HepG2 (cell line): ENCODE results near the gene CLPTM1L.
"Not testable (repeated sequence)": the region's sequence is repeated elsewhere in the genome, so short reads cannot be mapped to it uniquely, and the experiment has no call there.

Experiments used
- CTCF ChIP-seq: sonication (generic); formaldehyde crosslinking; IDR thresholded peaks from 2 replicates; pipeline ENCODE4 v1.5.0; 2020; ENCODE audit warnings: mild to moderate bottlenecking, missing genetic modification reagents, moderate library complexity
- EZH2 ChIP-seq: conservative IDR thresholded peaks from 2 replicates; pipeline ENCODE4 v1.6.1; 2012; ENCODE audit warnings: mild to moderate bottlenecking, low read depth, low read length, moderate library complexity
- NFAT5 ChIP-seq: sonication (generic); formaldehyde crosslinking; IDR thresholded peaks from 2 replicates; pipeline ENCODE4 v1.4.0; 2020; ENCODE audit warnings: missing genetic modification reagents
- POLR2AphosphoS2 ChIP-seq: IDR thresholded peaks from 2 replicates; pipeline ENCODE4 v1.6.1; 2011; ENCODE audit warnings: low read depth, low read length, improper control_type of control experiment
- REPIN1 ChIP-seq: sonication (generic); formaldehyde crosslinking; IDR thresholded peaks from 2 replicates; pipeline ENCODE4 v1.8.0; 2022; ENCODE audit warnings: missing genetic modification reagents, low read depth, mild to moderate bottlenecking, borderline replicate concordance
- RFX5 ChIP-seq: IDR thresholded peaks from 2 replicates; pipeline ENCODE4 v1.6.1; 2011; ENCODE audit warnings: low read depth, low read length, improper control_type of control experiment

- TF ChIP-seq REPIN1 (CRISPR knock-in tag); CTCF (CRISPR knock-in tag); POLR2AphosphoS2; NFAT5 (CRISPR knock-in tag); EZH2; RFX5: not testable (repeated sequence)
These were observed 61.7 kb downstream of the CLPTM1L start for GRCh38 chr5:1282993-1283728.
